Measurements from ENCODE around the gene DRAM1.

DRAM1 gene

DNA sequence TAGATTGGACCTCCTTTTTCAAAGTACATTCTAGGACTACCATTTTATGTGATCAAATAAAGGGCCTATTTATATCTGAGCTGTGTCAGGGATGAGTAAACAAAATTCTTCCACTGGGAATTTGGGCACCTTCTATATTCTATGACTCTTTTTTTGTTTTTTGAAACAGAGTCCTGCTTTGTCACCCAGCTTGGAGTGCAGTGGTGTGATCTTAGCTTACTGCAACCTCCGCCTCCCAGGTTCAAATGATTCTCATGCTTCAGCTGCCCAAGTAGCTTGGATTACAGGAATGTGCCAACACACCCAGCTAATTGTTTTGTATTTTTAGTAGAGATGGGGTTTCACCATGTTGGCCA, 64.8 kb downstream of the DRAM1 start:
- DNase-seq, result no peak

DNA sequence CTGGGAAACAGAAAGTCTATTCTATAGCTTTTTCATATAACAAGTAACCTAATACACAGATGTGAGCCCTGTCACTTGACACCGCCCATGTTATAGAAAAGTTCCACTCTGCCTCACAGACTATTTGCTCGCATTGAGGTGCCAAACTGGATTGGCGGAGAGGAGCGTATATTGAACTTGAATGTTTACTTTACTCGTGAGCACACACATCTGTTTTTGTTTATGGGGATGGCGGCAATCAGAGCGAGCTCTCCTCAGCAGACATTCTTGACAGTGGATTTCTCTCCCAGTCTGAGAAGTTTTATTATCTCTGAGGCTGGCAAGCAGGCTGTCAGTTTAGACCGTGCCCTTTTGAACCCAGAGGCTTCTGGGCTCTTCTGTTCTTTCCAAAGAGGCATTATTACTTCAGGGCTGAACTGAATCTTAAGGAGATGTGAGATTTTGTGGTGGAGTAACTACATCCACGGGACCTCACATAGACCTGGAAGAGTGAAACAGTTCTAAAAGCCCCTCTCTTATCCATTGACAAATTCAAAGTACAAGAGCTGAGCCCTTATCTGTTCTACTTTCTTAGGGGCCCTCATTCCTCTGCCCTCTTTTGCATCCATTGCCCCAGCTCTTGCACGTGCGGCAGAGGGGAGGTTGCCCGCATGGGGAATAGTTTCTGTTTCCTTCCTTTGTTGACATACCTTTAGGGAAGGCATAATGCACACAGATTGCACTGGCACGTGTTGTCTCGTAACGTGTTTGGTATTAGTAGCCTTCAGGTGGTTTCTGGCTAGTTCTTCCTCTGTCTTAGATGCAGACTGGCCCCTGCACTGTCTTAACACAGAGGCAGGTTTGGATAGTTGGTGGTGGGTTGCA, 68.2 kb downstream of the DRAM1 start:
- no peak for DNase-seq

DNA sequence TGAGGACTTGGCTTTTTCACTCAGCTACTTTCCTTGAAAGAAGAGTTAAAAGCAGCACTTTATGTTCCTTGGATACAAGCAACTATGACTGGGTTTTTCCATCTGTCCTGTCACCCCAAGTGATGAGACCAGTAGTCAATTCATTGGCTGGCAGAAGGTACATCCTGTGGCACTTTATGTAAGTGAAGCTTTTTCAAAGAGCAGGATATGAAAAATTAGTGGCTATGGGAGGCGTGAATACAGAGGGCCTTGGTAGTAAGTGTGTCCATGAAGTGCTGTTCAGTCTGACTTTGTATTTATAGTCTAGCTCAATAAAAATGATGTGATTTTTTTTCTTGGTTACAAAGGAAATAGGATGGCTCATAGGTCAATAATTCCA, 68.8 kb downstream of the DRAM1 start:
- no peak for DNase-seq

DNA sequence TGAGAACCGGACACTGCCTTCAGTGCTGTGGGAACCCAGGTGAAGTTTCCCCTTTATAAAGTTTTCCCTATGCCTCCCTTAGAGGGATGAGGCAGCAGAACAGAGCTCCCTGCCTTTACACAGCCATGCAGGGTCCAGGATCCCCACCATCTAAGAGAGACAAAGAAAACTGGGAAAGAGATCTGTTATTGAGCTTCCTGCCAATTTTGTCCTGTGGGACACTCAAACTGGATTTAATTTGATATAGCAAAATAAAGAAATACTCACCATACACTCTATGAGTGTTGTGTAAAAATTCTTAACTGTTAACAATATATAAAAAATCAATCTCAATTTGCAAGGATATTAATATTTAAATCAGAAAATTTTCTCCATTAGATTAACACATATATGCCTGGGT, 69.9 kb downstream of the DRAM1 start:
- DNase-seq, result no peak

DNA sequence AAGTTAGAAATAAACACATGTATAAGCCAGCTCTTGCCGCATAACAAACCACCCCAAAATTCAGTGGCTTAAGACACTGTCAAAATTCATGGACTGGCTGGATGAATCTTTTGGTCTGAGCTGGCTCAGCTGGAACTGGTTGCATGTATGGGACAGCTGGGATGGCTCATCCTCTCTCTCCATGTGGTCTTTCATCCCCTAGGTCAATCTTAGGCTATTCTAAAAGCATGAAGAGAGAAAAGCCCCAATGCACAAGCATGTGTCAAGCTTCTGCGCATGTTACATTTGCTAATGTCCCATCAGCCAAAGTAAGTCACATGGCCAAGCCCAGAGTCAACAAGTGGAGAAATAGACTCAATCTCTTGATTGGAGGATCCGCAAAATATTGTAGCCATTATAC, 71.0 kb downstream of the DRAM1 start:
- DNase-seq, result no peak

DNA sequence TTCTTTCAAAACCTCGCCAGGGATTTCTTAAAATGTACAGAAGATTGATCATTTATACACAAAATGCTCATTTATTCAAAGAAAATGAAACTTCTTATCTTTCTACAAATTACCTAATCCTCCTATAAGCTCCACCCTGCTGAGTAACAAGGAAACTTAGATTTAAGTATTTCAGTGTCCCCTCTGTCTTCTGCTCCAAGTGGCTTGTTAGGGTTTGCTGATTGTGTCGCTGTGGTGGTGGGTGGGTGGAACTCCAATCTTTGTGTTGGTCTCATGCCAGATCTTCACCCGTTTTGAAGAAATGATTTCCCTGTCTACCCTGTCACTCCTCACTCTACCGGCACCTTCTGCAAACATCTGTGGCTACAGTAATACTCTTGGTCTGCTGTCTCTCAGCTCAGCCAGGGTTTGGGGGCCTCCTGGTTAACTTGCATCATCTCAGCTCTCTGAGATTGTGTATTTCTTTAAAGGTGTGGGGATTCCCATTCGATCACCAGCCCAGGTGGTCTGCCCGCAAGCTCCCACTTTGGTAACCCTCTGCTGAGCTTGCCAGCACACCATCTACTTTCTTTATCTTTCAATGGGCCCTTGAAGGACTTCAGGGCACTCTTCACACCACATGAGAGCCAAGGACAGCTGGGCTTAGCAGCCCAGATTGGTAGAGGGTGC, 73.8 kb downstream of the DRAM1 start:
- no peak for DNase-seq

DNA sequence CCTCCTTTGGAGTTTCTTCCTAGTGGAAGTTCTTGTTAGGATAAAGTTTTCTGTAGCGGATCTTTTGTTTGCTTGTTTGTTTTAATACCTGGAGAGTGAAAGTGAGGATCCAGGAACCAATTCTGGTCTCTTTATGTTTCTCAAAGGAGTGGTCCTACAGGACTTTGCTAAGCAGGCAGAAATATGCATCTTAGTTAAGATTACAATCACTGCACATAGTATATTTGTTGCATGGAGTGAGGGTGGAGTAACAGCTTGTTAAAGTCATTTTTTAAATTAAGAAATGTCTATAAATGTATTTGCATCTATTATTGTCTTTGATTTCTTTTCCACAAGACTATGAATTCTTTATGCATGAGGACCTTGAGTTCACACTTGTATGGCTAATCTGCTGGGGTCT, 76.7 kb downstream of the DRAM1 start:
- DNase-seq, result no peak

DNA sequence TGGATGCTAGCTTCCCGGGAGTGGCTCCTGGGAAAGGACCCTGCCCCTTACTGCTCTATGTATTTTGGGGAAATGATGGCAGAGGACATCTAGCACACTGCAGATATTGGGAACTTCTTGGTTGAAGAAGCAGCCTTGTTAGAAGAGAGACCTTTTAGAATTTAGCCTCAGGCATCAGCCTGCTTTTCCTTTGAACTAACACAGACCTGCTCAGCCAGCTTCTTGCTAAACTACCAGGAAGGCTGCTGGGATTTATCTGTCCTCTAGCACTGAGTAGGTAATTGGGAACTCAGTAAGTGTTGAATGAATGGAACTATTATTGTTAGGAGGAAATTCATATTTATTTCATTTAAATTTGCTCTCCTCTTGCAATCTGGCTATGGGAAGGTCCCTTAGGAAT, 77.3 kb downstream of the DRAM1 start:
- DNase-seq, result no peak

DNA sequence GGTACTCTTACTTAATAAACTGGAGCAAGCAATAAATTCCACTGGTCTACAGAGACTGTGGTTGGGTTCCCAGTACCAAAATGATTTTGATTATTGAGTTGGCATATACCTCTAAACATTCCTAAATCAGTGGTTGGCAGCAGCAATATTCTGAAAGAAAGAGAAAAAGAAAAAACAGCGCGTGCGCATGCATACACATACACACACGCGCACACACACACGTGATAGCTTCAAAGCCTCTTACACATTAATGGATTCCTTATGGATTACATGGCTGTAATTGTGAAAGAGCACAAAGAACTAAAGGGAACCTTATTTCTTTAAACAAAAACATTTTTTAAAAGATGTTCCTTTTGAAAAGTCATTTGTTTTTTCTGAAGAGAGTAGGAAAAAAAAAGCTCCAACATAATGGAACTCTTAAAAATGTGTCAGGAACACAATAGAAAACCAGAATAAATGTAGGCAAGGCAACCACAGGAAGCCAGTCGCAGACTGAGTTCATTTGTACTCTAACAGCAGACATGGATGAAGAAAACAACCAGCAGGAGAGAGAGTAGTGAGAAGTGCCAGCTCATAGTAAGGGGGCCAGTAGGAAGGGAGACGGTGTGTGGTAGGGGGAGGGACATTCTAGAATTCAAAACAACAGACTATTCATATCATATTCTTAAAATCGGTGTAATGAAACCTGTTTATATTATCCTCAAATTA, 80.0 kb downstream of the DRAM1 start:
- no peak for DNase-seq

DNA sequence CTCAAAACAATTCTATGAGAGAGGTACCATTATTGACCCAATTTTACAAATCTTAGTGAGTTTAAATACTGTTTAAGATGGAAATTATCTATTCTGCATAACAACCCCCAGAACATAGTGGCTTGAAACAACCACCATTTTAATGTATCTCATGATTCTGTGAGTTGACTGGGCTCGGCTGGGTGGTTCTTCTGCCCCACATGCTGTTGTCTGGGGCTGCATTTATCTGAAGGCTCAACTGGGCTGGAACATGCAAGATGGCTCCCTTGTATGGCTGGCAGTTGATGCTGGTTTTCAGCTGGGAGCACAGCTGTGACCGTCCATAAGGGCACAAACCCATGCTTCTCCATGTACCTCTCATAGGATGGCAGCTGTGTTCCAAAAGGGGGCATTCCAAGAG, 82.2 kb downstream of the DRAM1 start:
- no peak for DNase-seq

DNA sequence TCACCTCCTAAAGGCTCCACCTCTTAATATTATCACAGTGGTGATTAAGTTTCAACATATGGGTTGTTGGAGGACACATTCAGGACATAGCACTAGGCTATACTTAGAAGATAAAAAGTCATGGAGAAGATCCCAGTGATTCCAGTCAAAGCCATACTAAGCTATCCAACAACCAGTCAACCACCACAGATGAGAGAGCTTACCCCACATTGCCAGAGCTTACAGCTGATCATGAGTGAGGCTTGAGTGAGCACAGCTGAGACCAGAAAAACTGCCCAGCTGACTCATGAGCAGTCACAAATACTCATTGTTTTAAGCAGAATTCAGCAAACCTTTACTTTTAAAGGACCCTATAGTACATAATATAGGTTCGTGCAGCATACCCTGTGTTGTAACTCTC, 85.1 kb downstream of the DRAM1 start:
- DNase-seq, result no peak

DNA sequence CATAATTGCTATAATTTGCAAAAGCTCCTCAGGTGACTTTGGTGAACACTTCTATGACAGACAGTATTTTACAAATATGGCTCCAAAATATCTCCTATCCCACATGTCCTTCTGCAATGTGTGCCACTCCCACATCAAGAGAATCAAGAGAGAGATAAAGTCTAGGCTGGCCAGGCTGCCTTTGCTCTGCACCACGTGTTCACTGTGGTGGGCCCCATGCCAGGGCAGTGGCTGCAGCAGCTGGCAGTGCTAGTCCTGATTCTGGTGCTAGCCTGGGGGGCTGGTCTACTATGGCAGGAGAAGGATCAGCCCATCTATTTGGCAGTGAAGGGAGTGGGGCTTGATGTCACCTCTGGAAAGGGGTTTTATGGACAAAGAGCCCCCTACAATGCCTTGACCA, 86.3 kb downstream of the DRAM1 start:
- DNase-seq, result no peak

DNA sequence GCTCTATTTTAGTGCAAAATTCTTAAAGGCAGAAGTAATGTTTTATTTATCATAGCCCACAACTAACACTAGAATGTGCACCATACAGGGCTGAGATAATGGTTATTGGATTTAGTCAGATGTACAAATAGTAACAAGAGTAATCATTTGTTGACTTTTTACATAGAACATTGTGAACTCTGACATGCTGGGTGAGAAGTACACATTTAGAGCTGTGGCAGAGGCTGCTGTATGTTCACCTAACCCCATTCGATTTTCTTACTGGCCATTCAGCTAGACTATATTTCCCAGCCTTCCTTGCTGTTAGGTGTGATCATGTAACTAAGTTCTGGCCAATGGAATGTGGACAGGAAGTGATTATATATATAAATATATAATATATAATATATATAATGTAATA, 89.1 kb downstream of the DRAM1 start:
- no peak for DNase-seq

DNA sequence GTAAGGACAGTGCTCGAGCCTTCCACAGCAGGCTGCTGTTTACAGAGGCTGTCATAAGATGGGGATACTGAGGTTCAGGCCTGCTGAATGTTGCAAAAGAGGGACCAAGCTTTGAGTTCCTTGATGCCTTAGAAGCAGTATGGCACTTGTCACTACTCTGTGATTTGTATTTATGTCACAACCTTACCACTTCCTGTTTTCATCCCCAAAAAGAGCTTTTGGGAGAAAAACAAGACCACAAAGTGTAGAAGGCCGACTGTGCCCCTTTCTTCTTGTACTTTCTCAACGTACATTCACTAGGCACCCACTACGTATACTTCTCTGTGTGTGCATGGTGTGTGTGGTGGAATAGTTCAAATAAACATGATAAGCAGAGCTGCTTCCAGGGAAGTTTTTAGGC, 90.1 kb downstream of the DRAM1 start:
- DNase-seq, result no peak

DNA sequence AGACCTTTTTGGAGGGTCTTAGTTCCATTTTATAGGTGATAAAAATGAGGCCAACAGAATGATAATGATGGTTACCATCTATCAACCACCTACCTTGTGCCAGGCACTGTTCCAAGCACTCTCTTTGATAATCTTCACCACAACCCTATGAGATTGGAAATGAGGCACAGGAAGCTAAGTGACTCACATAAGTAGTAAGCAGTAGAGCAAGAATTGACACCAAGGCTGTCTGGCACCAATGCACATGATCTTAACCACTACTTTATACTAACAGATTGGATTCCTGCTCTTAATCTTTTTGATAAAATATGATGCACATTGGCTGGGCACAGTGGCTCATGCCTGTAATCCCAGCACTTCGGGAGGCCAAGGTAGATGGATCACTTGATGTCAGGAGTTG, 91.4 kb downstream of the DRAM1 start:
- no peak for DNase-seq
